ENCODE data around the gene ZNF324. TPM values are rescaled to one million over a fixed set of nuclear protein-coding genes. Genes with fewer than 3 reads are reported as not detected.
"Not testable (repeated sequence)": the region's sequence is repeated elsewhere in the genome, so short reads cannot be mapped to it uniquely, and the experiment has no call there.

Gene ZNF324
- total RNA-seq = 10 to 100 TPM; 13.8 to 15.8 TPM

DNA sequence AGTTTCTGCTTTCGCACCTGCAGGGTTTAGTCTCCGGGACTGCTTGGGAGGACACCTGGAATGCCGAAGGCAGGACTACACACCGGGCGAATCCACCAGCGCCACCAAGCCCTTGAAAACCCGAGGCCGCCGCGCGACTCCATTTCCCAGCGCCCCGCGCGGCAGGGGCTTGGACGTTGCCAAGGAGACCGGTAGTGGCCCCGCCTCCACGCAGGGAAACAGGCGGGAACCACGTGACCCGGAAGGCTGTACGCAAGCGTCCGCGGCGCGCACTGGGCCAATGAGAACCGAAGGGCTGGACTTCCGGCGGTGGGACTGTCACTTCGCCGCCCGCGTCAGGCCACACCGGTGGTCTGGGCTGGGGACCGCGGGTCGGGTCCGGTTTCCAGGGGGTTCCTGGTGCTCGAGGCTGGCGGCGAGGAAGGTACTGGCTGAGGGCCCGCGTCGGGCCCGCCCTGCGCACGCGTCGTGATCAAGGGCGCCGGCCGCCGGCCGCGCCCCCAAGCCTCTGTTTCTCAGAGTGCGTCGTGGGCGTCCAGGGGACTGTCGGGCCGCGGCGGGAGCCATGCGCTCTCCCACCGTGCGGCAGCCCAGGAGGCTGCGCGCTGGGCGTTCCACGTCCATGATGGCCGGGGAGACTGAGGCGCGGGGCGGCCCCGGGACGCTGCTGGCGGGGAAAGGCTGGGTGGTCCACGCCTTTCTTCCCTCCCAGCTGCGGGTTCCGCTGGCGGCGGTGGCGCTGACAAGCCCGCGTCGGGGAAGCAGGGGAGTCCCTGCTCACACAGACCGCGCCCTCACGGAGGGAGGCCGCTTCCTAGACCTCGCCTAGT, at the start of gene ZNF324:
Gene ZNF324 (plus strand): TSS at position 321 of the 830 bp plus-strand sequence. CDS start 2,106 bp downstream, outside the sequence.
- CTCF ChIA-PET = no interaction called here
- peaks cover 10% of the 10 kb centered on the region for H3K36me3 Mint-ChIP-seq (ENCODE audit: low read depth)
- ATAC-seq = peak; percentile 89

DNA sequence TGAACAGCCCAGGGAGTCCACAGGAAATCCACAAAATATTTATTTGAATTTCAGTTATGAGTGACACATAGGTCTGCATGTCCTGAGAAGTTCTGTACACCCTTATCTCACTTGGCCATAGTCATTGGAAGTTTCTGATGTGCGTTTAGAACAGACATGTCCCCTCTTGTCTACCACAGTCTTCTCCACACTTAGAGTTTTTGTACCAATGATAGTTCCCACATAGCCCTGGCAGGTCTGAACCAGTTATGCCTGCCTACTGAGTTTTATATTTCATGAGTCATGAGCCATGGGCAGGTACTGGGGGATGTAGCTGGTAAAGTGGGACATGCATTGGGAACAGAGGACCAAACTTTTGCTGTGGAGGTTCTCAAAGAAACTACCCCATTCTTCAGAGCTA, 38.3 kb upstream of the ZNF324 start:
- no peak overlapping the region for H3K4me3 Mint-ChIP-seq
- no peaks in the 10 kb centered on the region for H3K27me3 Mint-ChIP-seq (ENCODE audit: low read depth)
- peaks cover 38% of the 10 kb centered on the region for H3K36me3 Mint-ChIP-seq (ENCODE audit: low read depth)
- H3K27ac Mint-ChIP-seq = no peak overlapping the region
- CTCF ChIA-PET = no interaction called here
- H3K9me3 Mint-ChIP-seq (ENCODE audit: insufficient read depth) = peaks cover 29% of the 10 kb centered on the region
- POLR2A ChIA-PET = no interaction called here
- ATAC-seq (no peak), DNase-seq (no peak)
- no peaks in the 10 kb centered on the region for H3K4me1 Mint-ChIP-seq (ENCODE audit: low read depth)

More for the DNA sequence above, at the start of gene ZNF324:
- Mint-ChIP-seq H3K27ac (peak within 1 kb of the TSS; percentile 76), H3K27me3 (ENCODE audit: low read depth) (peaks cover 2% of the 10 kb centered on the region), H3K9me3 (ENCODE audit: insufficient read depth) (no peaks in the 10 kb centered on the region), H3K4me1 (ENCODE audit: low read depth) (peaks cover 22% of the 10 kb centered on the region), H3K4me3 (peak within 1 kb of the TSS; percentile 83)
- peak; percentile 98 for DNase-seq
- POLR2A ChIA-PET = interaction anchor here (0.6 to 1.2 kb wide), 3 partner anchors 77 to 88 kb away, joined by 3 read pairs; partner anchors contain the start of genes CHMP2A and TRIM28

DNA sequence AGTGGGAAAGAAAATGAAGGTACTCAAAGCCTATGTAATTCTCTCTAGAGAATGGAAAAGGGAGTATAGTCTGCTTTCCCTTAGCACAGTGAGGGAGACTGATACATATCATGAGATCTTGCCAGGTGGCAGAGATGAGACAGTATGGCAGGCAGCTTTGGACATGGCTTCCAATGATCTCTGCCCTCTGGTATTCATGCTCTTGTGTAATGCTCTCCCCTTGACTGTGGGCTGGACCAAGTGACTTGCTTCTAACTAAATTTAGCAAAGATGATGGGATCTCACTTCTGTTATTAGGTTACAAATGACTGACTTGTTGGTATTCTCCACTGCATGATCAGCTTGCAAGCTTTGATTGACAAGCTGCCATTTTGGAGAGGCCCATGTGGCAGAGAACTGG, 37.1 kb upstream of the ZNF324 start:
- Mint-ChIP-seq H3K9me3 (ENCODE audit: insufficient read depth) (peaks cover 37% of the 10 kb centered on the region), H3K27ac (no peak overlapping the region), H3K4me1 (ENCODE audit: low read depth) (no peaks in the 10 kb centered on the region), H3K27me3 (ENCODE audit: low read depth) (no peaks in the 10 kb centered on the region), H3K36me3 (ENCODE audit: low read depth) (peaks cover 50% of the 10 kb centered on the region), H3K4me3 (no peak overlapping the region)
- ChIA-PET CTCF (no interaction called here), POLR2A (no interaction called here)
- DNase-seq = no peak
- ATAC-seq = no peak

DNA sequence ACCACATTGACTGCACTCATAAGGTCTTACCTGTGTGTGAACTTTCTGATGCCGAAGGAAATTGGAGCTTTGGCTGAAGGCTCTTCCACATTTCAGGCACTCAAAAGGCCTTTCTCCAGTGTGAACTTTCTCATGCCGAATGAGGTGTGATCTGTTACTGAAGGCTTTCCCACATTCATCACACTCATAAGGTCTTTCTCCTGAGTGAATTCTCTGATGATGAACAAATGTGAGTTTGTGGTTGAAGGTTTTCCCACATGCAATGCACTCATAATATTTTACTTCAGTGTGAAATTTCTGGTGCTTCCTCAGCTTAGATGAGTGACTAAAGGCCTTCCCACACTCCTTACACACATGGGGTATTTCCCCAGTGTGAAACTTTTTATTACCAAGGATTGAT, 32.7 kb upstream of the ZNF324 start:
- ChIA-PET CTCF (no interaction called here), POLR2A (no interaction called here)
- Mint-ChIP-seq H3K36me3 (ENCODE audit: low read depth) (peaks cover 88% of the 10 kb centered on the region), H3K9me3 (ENCODE audit: insufficient read depth) (peaks cover 55% of the 10 kb centered on the region), H3K4me1 (ENCODE audit: low read depth) (peaks cover 14% of the 10 kb centered on the region), H3K27ac (no peak overlapping the region), H3K4me3 (no peak overlapping the region), H3K27me3 (ENCODE audit: low read depth) (no peaks in the 10 kb centered on the region)
- DNase-seq (no peak), ATAC-seq (no peak)

DNA sequence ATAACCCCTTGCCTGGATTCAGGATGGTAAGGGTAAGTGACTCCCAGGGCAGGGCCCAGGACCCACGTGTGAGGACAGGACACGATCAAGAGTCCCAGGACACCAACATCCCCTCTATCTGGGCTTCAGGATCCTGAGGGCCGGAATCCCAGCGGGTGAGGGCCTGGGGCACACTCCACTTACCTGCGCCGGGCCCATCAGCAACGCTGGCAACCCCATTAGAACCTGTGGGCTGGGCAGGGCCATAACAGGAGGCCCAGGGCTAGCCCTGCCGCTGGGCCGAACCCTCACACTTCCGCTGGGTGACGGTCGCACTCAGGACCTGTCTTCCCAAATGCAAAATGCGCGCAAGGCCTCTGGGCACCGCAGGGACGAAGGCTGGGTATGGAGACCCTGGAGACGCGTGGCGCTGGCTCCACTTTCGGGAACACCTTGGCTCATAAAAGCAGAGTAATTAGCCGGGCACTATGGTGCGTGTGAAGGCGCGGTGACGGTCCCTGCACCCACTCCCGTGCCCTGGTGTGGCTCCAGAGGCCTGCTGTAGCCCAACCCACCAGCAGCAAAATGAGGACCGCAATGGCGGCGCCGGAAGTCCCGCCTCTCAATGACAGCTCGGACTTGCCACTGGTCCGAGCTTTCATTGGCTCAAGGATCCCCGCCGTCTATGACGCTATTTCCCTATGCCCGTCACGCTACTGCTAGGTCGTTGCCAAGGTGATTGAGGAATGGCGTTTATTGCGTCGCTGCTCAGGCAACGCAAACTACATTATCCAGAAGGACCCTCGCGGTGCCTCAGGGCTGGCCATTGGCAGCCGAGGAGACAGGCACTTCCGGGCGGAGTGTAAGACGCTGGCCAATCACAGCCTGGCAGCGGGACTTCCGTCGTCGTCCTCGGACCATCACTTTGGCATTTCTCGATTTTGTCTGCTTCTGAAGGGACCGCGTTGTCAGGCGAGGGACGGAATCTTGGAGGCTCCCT, 27.0 kb upstream of the ZNF324 start, which contains the start of gene ZNF132:
Gene ZNF132 (minus strand): TSS at position 578 of the 979 bp plus-strand sequence. CDS start 332 bp downstream, at position 246.
- H3K4me3 Mint-ChIP-seq = peak within 1 kb of the TSS; percentile 94
- ATAC-seq = peak; percentile 96
- ChIA-PET CTCF (interaction anchor here (0.7 kb wide), 1 partner anchor 37 kb away, joined by 3 read pairs; the partner anchor contains the start of gene ZNF446), POLR2A (interaction anchor here (0.6 to 1.0 kb wide), 5 partner anchors 11 to 80 kb away, joined by 3 to 4 read pairs (median 3); partner anchors contain the start of genes RPS5, ZBTB45, ZNF324B and ZNF584)
- peak within 1 kb of the TSS; percentile 98 for H3K27ac Mint-ChIP-seq
- DNase-seq = peak; percentile 98
- H3K36me3 Mint-ChIP-seq (ENCODE audit: low read depth) = peaks cover 55% of the 10 kb centered on the region
- peaks cover 34% of the 10 kb centered on the region for H3K4me1 Mint-ChIP-seq (ENCODE audit: low read depth)
- H3K27me3 Mint-ChIP-seq (ENCODE audit: low read depth) = no peaks in the 10 kb centered on the region
- H3K9me3 Mint-ChIP-seq (ENCODE audit: insufficient read depth) = peaks cover 38% of the 10 kb centered on the region

DNA sequence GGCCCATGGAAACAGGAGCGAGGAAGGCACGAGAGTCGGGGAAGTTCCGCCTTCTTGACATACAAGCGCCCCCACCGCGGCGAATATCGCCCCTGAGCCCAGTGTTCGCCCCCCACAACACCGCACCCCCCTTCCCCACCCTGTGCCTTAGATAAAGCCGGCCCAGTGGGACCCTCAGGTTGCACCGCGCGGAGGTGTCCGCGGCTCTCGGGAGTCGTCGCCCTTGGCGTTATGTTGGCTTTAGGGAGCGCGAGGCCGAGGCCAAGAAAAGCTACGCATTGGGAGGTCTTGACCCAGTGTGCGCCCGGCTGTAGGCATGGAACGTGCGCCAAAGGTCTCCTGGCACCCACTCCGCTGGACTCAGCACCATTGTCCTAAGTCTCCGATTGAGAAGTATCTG, 26.3 kb upstream of the ZNF324 start:
- DNase-seq = no peak
- no peak for ATAC-seq
- ChIA-PET CTCF (no interaction called here), POLR2A (interaction anchor here (0.8 to 1.0 kb wide), 3 partner anchors 32 to 53 kb away, joined by 3 to 4 read pairs (median 3); partner anchors contain the start of genes RPS5 and ZNF584)
- Mint-ChIP-seq H3K36me3 (ENCODE audit: low read depth) (peaks cover 48% of the 10 kb centered on the region), H3K27me3 (ENCODE audit: low read depth) (no peaks in the 10 kb centered on the region), H3K4me1 (ENCODE audit: low read depth) (peaks cover 34% of the 10 kb centered on the region), H3K4me3 (peak overlapping the region; percentile 94), H3K27ac (peak overlapping the region; percentile 98), H3K9me3 (ENCODE audit: insufficient read depth) (peaks cover 31% of the 10 kb centered on the region)

GRCh38 chr19:58442986-58443385, 23.9 kb upstream of the ZNF324 start:
- not testable (repeated sequence) for H3K27me3 Mint-ChIP-seq (ENCODE audit: low read depth); H3K4me3 Mint-ChIP-seq; H3K27ac Mint-ChIP-seq; DNase-seq; ATAC-seq
- Mint-ChIP-seq H3K9me3 (ENCODE audit: insufficient read depth) (peaks cover 19% of the 10 kb centered on the region), H3K36me3 (ENCODE audit: low read depth) (peaks cover 27% of the 10 kb centered on the region), H3K4me1 (ENCODE audit: low read depth) (peaks cover 29% of the 10 kb centered on the region)
- ChIA-PET CTCF (interaction anchor here (1.9 kb wide), 1 partner anchor 71 kb away, joined by 8 read pairs; no protein-coding TSS in a partner anchor), POLR2A (interaction anchor here (0.6 kb wide), 1 partner anchor 259 kb away, joined by 3 read pairs; no protein-coding TSS in a partner anchor)

GRCh38 chr19:58448860-58449259, 18.0 kb upstream of the ZNF324 start:
- Mint-ChIP-seq H3K4me1 (ENCODE audit: low read depth) (peaks cover 22% of the 10 kb centered on the region), H3K9me3 (ENCODE audit: insufficient read depth) (peaks cover 11% of the 10 kb centered on the region), H3K36me3 (ENCODE audit: low read depth) (peaks cover 12% of the 10 kb centered on the region)
- H3K27ac Mint-ChIP-seq; H3K4me3 Mint-ChIP-seq; POLR2A ChIA-PET; ATAC-seq; CTCF ChIA-PET; DNase-seq; H3K27me3 Mint-ChIP-seq (ENCODE audit: low read depth): not testable (repeated sequence)

DNA sequence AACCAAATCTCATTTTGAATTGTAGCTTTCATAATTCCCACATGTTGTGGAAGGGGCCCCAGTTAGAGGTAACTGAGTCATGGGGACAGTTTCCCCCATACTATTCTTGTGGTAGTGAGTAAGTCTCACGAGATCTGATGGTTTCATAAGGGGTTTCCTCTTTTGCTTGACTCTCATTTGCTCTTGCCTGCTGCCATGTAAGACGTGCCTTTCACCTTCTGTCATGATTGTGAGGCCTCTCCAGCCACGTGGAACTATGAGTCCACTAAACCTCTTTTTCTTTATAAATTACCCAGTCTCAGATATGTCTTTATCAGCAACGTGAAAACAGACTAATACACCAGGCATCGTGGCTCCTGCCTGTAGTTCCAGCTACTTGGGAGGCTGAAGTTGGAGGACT, 16.9 kb upstream of the ZNF324 start:
- Mint-ChIP-seq H3K4me1 (ENCODE audit: low read depth) (peaks cover 22% of the 10 kb centered on the region), H3K9me3 (ENCODE audit: insufficient read depth) (peaks cover 11% of the 10 kb centered on the region), H3K36me3 (ENCODE audit: low read depth) (peaks cover 16% of the 10 kb centered on the region)
- CTCF ChIA-PET; H3K4me3 Mint-ChIP-seq; DNase-seq; POLR2A ChIA-PET; H3K27ac Mint-ChIP-seq; ATAC-seq; H3K27me3 Mint-ChIP-seq (ENCODE audit: low read depth): not testable (repeated sequence)

DNA sequence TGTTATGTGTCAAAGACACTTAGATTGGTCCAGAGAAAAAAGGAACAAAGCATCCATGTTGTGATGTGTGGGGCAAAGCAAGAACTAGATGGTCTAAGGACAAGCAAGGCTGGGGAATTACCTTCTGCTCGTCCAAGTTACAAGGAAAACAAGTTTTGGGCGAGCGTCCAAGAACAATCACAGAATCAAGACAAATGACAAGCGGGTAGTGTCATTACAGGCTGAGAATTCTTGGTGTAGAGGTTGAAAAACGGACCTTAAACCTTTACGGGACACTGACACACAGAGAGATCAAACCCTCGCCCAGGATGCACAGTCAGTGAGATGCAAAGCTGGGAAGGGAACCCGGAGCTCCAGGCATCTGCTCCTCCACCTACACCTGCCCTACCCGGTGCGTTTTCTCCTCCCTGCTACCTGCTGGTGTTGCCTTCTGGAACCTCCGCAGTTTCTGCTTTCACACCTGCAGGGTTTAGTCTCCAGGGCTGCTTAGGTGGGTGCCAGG, 16.0 kb upstream of the ZNF324 start:
- H3K4me1 Mint-ChIP-seq (ENCODE audit: low read depth) = peaks cover 22% of the 10 kb centered on the region
- peaks cover 3% of the 10 kb centered on the region for H3K27me3 Mint-ChIP-seq (ENCODE audit: low read depth)
- DNase-seq (no peak), ATAC-seq (peak; percentile 29)
- H3K9me3 Mint-ChIP-seq (ENCODE audit: insufficient read depth) = peaks cover 11% of the 10 kb centered on the region
- H3K36me3 Mint-ChIP-seq (ENCODE audit: low read depth) = peaks cover 19% of the 10 kb centered on the region
- peak overlapping the region; percentile 73 for H3K4me3 Mint-ChIP-seq
- ChIA-PET POLR2A (interaction anchor here (1.2 kb wide), 1 partner anchor 11 kb away, joined by 3 read pairs; the partner anchor contains the start of gene ZNF132), CTCF (interaction anchor here (0.8 kb wide), 1 partner anchor 42 kb away, joined by 3 read pairs; the partner anchor contains the start of gene ZNF584)
- peak overlapping the region; percentile 34 for H3K27ac Mint-ChIP-seq

All from activated CD8-positive, alpha-beta T cell treated with anti-CD3 and anti-CD28 coated beads, Interleukin-2, amount 10 ng/mL, durations not matched to agents 7 days and 5 days (primary cell).